CD4-positive, alpha-beta T cell treated with Interferon gamma for 1 hour (primary cell): ENCODE results near the gene TMEM120B.
"Not testable (repeated sequence)": the region's sequence is repeated elsewhere in the genome, so short reads cannot be mapped to it uniquely, and the experiment has no call there.

Experiments
- DNase-seq: peaks from one replicate; pipeline ENCODE4 v3.0.0-alpha.2; 2020

TMEM120B gene

GRCh38 chr12:121712461-121713256 lies at the start of gene TMEM120B:
Gene TMEM120B, plus strand, starts transcription at chr12:121712752. Its CDS starts 144 bp downstream, at chr12:121712896.
- DNase-seq: peak; percentile 82

GRCh38 chr12:121663610-121663929 lies 49.0 kb upstream of the TMEM120B start:
- DNase-seq: no peak

- not testable (repeated sequence) for DNase-seq
Observed at GRCh38 chr12:121666829-121667228, 45.7 kb upstream of the TMEM120B start.

- DNase-seq: peak; percentile 49
Observed at GRCh38 chr12:121668750-121669520, 43.6 kb upstream of the TMEM120B start.

- DNase-seq: no peak
Observed at GRCh38 chr12:121669521-121669900, 43.0 kb upstream of the TMEM120B start, which contains the start of gene MORN3. Gene MORN3, minus strand, starts transcription at chr12:121669654. Its CDS starts 171 bp downstream, at chr12:121669483.

GRCh38 chr12:121673013-121673511 lies 39.5 kb upstream of the TMEM120B start:
- peak; percentile 24 for DNase-seq

- DNase-seq: no peak
Observed at GRCh38 chr12:121676190-121676589, 36.4 kb upstream of the TMEM120B start.

- no peak for DNase-seq
Observed at GRCh38 chr12:121678305-121678704, 34.2 kb upstream of the TMEM120B start.

GRCh38 chr12:121678716-121679300 lies 33.7 kb upstream of the TMEM120B start:
- no peak for DNase-seq

GRCh38 chr12:121679661-121680197 lies 32.8 kb upstream of the TMEM120B start:
- DNase-seq: not testable (repeated sequence)

GRCh38 chr12:121688966-121689365 lies 23.6 kb upstream of the TMEM120B start:
- DNase-seq: no peak

GRCh38 chr12:121689430-121689829 lies 23.1 kb upstream of the TMEM120B start:
- DNase-seq: no peak

GRCh38 chr12:121692744-121693143 lies 19.8 kb upstream of the TMEM120B start:
- not testable (repeated sequence) for DNase-seq

- no peak for DNase-seq
Observed at GRCh38 chr12:121693155-121693687, 19.3 kb upstream of the TMEM120B start.

- no peak for DNase-seq
Observed at GRCh38 chr12:121697093-121697698, 15.4 kb upstream of the TMEM120B start.

- not testable (repeated sequence) for DNase-seq
Observed at GRCh38 chr12:121697861-121698260, 14.7 kb upstream of the TMEM120B start.

GRCh38 chr12:121701667-121702277 lies 10.8 kb upstream of the TMEM120B start:
- no peak for DNase-seq

- DNase-seq: no peak
Observed at GRCh38 chr12:121702944-121703343, 9.6 kb upstream of the TMEM120B start.

- DNase-seq: no peak
Observed at GRCh38 chr12:121705514-121705913, 7.0 kb upstream of the TMEM120B start.

GRCh38 chr12:121708313-121709063 lies 4.1 kb upstream of the TMEM120B start:
- DNase-seq: no peak

- not testable (repeated sequence) for DNase-seq
Observed at GRCh38 chr12:121709064-121709424, 3.5 kb upstream of the TMEM120B start.
